ENCODE measurements around the gene FZD2. TPM values are rescaled to one million over a fixed set of nuclear protein-coding genes. Genes with fewer than 3 reads are reported as not detected.

The FZD2 gene
- total RNA-seq, 4 donors from 2014 or later = 0.26 to 22.8 (median 9.0) TPM

GRCh38 chr17:44601973-44602372 is 44.7 kb downstream of the FZD2 start:
- no peaks in the 10 kb centered on the region for H3K4me1 ChIP-seq
- H3K27ac ChIP-seq = no peak overlapping the region
- TF ChIP-seq CTCF (IDR thresholded peaks at IDR 0.05) (no peak), POLR2A (IDR thresholded peaks at IDR 0.05) (no peak)
- intact Hi-C loops (cut with DNase I; ENCODE audit: low total_unique reads) = no loop called here
- no peaks in the 10 kb centered on the region for H3K27me3 ChIP-seq
- no peak overlapping the region for H3K4me3 ChIP-seq
- no peaks in the 10 kb centered on the region for H3K9me3 ChIP-seq
- no peaks in the 10 kb centered on the region for H3K36me3 ChIP-seq
- DNase-seq = no peak

GRCh38 chr17:44602390-44602789 is 45.1 kb downstream of the FZD2 start:
- Histone ChIP-seq H3K4me1 (no peaks in the 10 kb centered on the region), H3K9me3 (no peaks in the 10 kb centered on the region), H3K27ac (no peak overlapping the region), H3K4me3 (no peak overlapping the region), H3K27me3 (no peaks in the 10 kb centered on the region), H3K36me3 (no peaks in the 10 kb centered on the region)
- intact Hi-C loops (cut with DNase I; ENCODE audit: low total_unique reads) = no loop called here
- TF ChIP-seq CTCF (IDR thresholded peaks at IDR 0.05) (no peak), POLR2A (IDR thresholded peaks at IDR 0.05) (no peak)
- DNase-seq = no peak

- DNase-seq = no peak
- H3K27me3 ChIP-seq = no peaks in the 10 kb centered on the region
- TF ChIP-seq CTCF (IDR thresholded peaks at IDR 0.05) (no peak), POLR2A (IDR thresholded peaks at IDR 0.05) (no peak)
- no peak overlapping the region for H3K4me3 ChIP-seq
- intact Hi-C loops (cut with DNase I; ENCODE audit: low total_unique reads) = no loop called here
- no peaks in the 10 kb centered on the region for H3K4me1 ChIP-seq
- H3K9me3 ChIP-seq = no peaks in the 10 kb centered on the region
- no peak overlapping the region for H3K27ac ChIP-seq
- H3K36me3 ChIP-seq = no peaks in the 10 kb centered on the region
Observed at GRCh38 chr17:44602970-44603369, 45.7 kb downstream of the FZD2 start.

GRCh38 chr17:44604116-44604761 is 47.0 kb downstream of the FZD2 start:
- TF ChIP-seq CTCF (IDR thresholded peaks at IDR 0.05) (no peak), POLR2A (IDR thresholded peaks at IDR 0.05) (no peak)
- no peak for DNase-seq
- Histone ChIP-seq H3K27me3 (no peaks in the 10 kb centered on the region), H3K9me3 (no peaks in the 10 kb centered on the region), H3K4me3 (no peak overlapping the region), H3K4me1 (no peaks in the 10 kb centered on the region), H3K27ac (no peak overlapping the region), H3K36me3 (no peaks in the 10 kb centered on the region)
- intact Hi-C loops (cut with DNase I; ENCODE audit: low total_unique reads) = no loop called here

GRCh38 chr17:44604768-44605485 is 47.6 kb downstream of the FZD2 start:
- no peak overlapping the region for H3K4me3 ChIP-seq
- no peaks in the 10 kb centered on the region for H3K4me1 ChIP-seq
- H3K9me3 ChIP-seq = no peaks in the 10 kb centered on the region
- intact Hi-C loops (cut with DNase I; ENCODE audit: low total_unique reads) = no loop called here
- no peak for DNase-seq
- no peak overlapping the region for H3K27ac ChIP-seq
- TF ChIP-seq POLR2A (IDR thresholded peaks at IDR 0.05) (no peak), CTCF (IDR thresholded peaks at IDR 0.05) (no peak)
- H3K36me3 ChIP-seq = no peaks in the 10 kb centered on the region
- no peaks in the 10 kb centered on the region for H3K27me3 ChIP-seq
